DOHH2 (cell line): ENCODE data around the gene TRAF3.
A peak's percentile ranks its signal among the peaks of the same experiment; 100 is the strongest.

Source experiments
- H3F3A ChIP-seq: fragments of 200-600 bp; sonication (generic), shearing (Covaris generic); 2 replicates; pipeline ENCODE4 v1.6.0; 2016; ENCODE audit warnings: antibody characterized with exemption, mild to moderate bottlenecking; ENCODE audit not compliant: control insufficient read depth, insufficient read depth
- H3K27ac ChIP-seq: fragments of 200-600 bp; sonication (generic); 2 replicates; pipeline ENCODE4 v1.5.1; 2014; ENCODE audit warnings: low read depth, mild to moderate bottlenecking, low read length, moderate library complexity
- H3K27me3 ChIP-seq: fragments of 200-600 bp; sonication (generic); 2 replicates; pipeline ENCODE4 v1.6.1; 2014; ENCODE audit warnings: mild to moderate bottlenecking, low read length, mixed read lengths; ENCODE audit not compliant: control insufficient read depth
- H3K36me3 ChIP-seq: fragments of 200-600 bp; sonication (generic); 2 replicates; pipeline ENCODE4 v1.6.1; 2014; ENCODE audit warnings: mild to moderate bottlenecking, low read length, moderate library complexity, mixed read lengths; ENCODE audit not compliant: control insufficient read depth
- H3K4me1 ChIP-seq: fragments of 200-600 bp; sonication (generic); 2 replicates; pipeline ENCODE4 v1.6.1; 2014; ENCODE audit warnings: mild to moderate bottlenecking, low read length, mixed read lengths; ENCODE audit not compliant: control insufficient read depth
- H3K4me2 ChIP-seq: fragments of 200-600 bp; sonication (generic); 2 replicates; pipeline ENCODE4 v1.6.0; 2014; ENCODE audit warnings: mild to moderate bottlenecking, low read length, moderate library complexity
- H3K4me3 ChIP-seq: fragments of 200-600 bp; sonication (generic); 2 replicates; pipeline ENCODE4 v1.5.1; 2014; ENCODE audit warnings: mild to moderate bottlenecking, low read length, mixed read lengths
- H3K79me2 ChIP-seq: fragments of 200-600 bp; sonication (generic); 2 replicates; pipeline ENCODE4 v1.6.1; 2014; ENCODE audit warnings: mild to moderate bottlenecking, low read length, mixed read lengths; ENCODE audit not compliant: control insufficient read depth
- H3K9me2 ChIP-seq: fragments of 200-600 bp; sonication (generic); replicated peaks from 2 replicates; pipeline ENCODE4 v1.6.1; 2014; ENCODE audit warnings: mild to moderate bottlenecking, low read length, mixed read lengths; ENCODE audit not compliant: control insufficient read depth
- H3K9me3 ChIP-seq: fragments of 200-600 bp; sonication (generic); 2 replicates; pipeline ENCODE4 v1.6.1; 2014; ENCODE audit warnings: antibody characterized with exemption, low read length, mixed read lengths; ENCODE audit not compliant: control insufficient read depth, insufficient read depth
- H4K20me1 ChIP-seq: fragments of 200-600 bp; sonication (generic); 2 replicates; pipeline ENCODE4 v1.6.0; 2014; ENCODE audit warnings: low read depth, mild to moderate bottlenecking, antibody characterized with exemption, low read length, moderate library complexity; ENCODE audit not compliant: control insufficient read depth, insufficient read depth
- CTCF ChIP-seq: fragments of 200-600 bp; sonication (generic); IDR thresholded peaks from one replicate; pipeline ENCODE4 v1.5.1; 2014; ENCODE audit warnings: antibody characterized with exemption, mild to moderate bottlenecking, low read depth, low read length; ENCODE audit not compliant: poor library complexity, severe bottlenecking
- EZH2phosphoT487 ChIP-seq: fragments of 200-600 bp; sonication (generic); IDR thresholded peaks from 2 replicates; pipeline ENCODE4 v1.6.1; 2017; ENCODE audit warnings: borderline replicate concordance, mild to moderate bottlenecking, antibody characterized with exemption, low read length, moderate library complexity, mixed read lengths

Gene TRAF3

DNA sequence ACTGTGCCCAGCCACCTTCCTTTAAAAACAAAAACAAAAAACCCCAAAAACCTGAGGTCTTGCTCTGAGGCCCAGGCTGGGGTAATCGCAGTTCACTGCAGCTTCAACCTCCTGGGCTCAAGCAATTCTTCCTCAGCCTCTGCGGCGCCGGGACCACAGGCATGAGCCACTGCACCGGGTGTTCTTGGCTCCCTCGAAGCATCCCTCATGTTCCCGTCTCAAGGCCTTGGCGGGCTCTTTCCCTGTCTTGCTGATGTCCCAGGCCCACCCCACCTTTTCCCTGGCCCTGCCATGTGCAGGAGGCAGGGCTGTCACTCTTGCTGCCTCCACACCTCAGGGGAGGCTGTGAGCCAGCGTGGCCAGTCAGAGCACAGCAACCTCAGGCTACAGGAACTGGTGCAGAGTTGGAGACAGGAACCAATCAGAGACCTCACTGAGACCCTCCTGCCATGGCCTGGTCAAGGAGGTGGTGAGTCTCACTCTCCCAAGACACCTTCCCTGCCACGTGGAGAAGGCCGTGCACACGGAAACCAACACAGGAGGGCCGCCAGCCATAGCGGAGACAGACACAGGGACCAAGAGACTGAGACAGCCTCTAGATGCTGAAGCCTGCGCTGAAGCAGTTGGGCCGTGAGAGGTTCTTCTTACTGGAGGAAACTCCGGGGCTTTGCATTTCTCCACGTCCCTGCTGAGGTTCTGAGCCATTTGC, 139.3 kb downstream of the TRAF3 start:
- Histone ChIP-seq H3K4me3 (peak overlapping the region; percentile 15), H3K27ac (peak overlapping the region; percentile 71)

GRCh38 chr14:102917056-102917385, 139.8 kb downstream of the TRAF3 start:
- Histone ChIP-seq H3K79me2 (no peaks in the 10 kb centered on the region), H3K4me3 (peak overlapping the region; percentile 15), H3K4me1 (peaks cover 48% of the 10 kb centered on the region), H3F3A (no peaks in the 10 kb centered on the region; the same call in 1 of the 2 replicates), H3K36me3 (no peaks in the 10 kb centered on the region), H3K4me2 (peak overlapping the region; percentile 51), H3K27ac (peak overlapping the region; percentile 71), H3K9me3 (peaks cover 2% of the 10 kb centered on the region; the same call in 1 of the 2 replicates), H4K20me1 (no peaks in the 10 kb centered on the region), H3K27me3 (peaks cover under 1% of the 10 kb centered on the region; the same call in 1 of the 2 replicates), H3K9me2 (no peaks in the 10 kb centered on the region)
- TF ChIP-seq CTCF (no peak), EZH2phosphoT487 (no peak)

More for the DNA sequence above, 139.3 kb downstream of the TRAF3 start:
- Histone ChIP-seq H3K4me1 (peaks cover 48% of the 10 kb centered on the region), H3K36me3 (no peaks in the 10 kb centered on the region), H3K4me2 (peak overlapping the region; percentile 51), H3K27me3 (no peaks in the 10 kb centered on the region), H4K20me1 (no peaks in the 10 kb centered on the region), H3K79me2 (no peaks in the 10 kb centered on the region), H3F3A (no peaks in the 10 kb centered on the region; the same call in 1 of the 2 replicates), H3K9me3 (peaks cover 2% of the 10 kb centered on the region; the same call in 1 of the 2 replicates), H3K9me2 (no peaks in the 10 kb centered on the region)
- TF ChIP-seq EZH2phosphoT487, result no peak
- TF ChIP-seq CTCF, result no peak

GRCh38 chr14:102917469-102918211, 140.4 kb downstream of the TRAF3 start:
- peak overlapping the region; percentile 71 for H3K27ac ChIP-seq
- H3K4me2 ChIP-seq, result peak overlapping the region; percentile 51
- TF ChIP-seq CTCF, result peak; percentile 89
- no peak for TF ChIP-seq EZH2phosphoT487
- peaks cover 6% of the 10 kb centered on the region for H3K27me3 ChIP-seq
- H3K9me2 ChIP-seq, result no peaks in the 10 kb centered on the region
- H3K36me3 ChIP-seq, result no peaks in the 10 kb centered on the region
- H3K79me2 ChIP-seq, result no peaks in the 10 kb centered on the region
- peaks cover 50% of the 10 kb centered on the region for H3K4me1 ChIP-seq
- H3K9me3 ChIP-seq, result peaks cover 2% of the 10 kb centered on the region; the same call in 1 of the 2 replicates
- H3K4me3 ChIP-seq, result peak overlapping the region; percentile 15; the same call in 1 of the 2 replicates
- no peaks in the 10 kb centered on the region; the same call in 1 of the 2 replicates for H3F3A ChIP-seq
- no peaks in the 10 kb centered on the region for H4K20me1 ChIP-seq
